ENCODE measurements around the gene TACC2. TPM values are rescaled to one million over a fixed set of nuclear protein-coding genes. Genes with fewer than 3 reads are reported as not detected.
"Not testable (repeated sequence)": the region's sequence is repeated elsewhere in the genome, so short reads cannot be mapped to it uniquely, and the experiment has no call there.

Gene TACC2
- total RNA-seq, 2 donors from 2014 or later: 107 to 113 TPM

GRCh38 chr10:122102869-122103525 lies 114.0 kb downstream of the TACC2 start:
- intact Hi-C loops (cut with DNase I, micrococcal nuclease): no loop called here
- DNase-seq (no peak), ATAC-seq (peak; percentile 20)

- ATAC-seq (no peak), DNase-seq (no peak)
- intact Hi-C loops (cut with DNase I, micrococcal nuclease): no loop called here
These were observed 114.6 kb downstream of the TACC2 start for GRCh38 chr10:122103592-122103991.

GRCh38 chr10:122108786-122109185 lies 119.8 kb downstream of the TACC2 start:
- ATAC-seq; intact Hi-C loops (cut with DNase I, micrococcal nuclease); DNase-seq: not testable (repeated sequence)

- ATAC-seq (peak; percentile 60), DNase-seq (no peak)
- intact Hi-C loops (cut with DNase I, micrococcal nuclease): loop anchor here in 1 of 2 donors (5.0 kb wide), 2 partner anchors 60 to 120 kb away; no protein-coding TSS in a partner anchor
These were observed 123.2 kb downstream of the TACC2 start for GRCh38 chr10:122112021-122112616.

- peak; percentile 82 to 86 for DNase-seq
- intact Hi-C loops (cut with DNase I, micrococcal nuclease): loop anchor here in 1 of 2 donors (5.0 kb wide), 2 partner anchors 60 to 120 kb away; no protein-coding TSS in a partner anchor
These were observed 123.7 kb downstream of the TACC2 start for GRCh38 chr10:122112625-122113160.

GRCh38 chr10:122113161-122113944 lies 124.4 kb downstream of the TACC2 start:
- intact Hi-C loops (cut with DNase I, micrococcal nuclease): loop anchor here in 1 of 2 donors (5.0 kb wide), 2 partner anchors 61 to 121 kb away; no protein-coding TSS in a partner anchor
- ATAC-seq (peak; percentile 65), DNase-seq (peak; percentile 74 to 81)

More at GRCh38 chr10:122112625-122113160, 123.7 kb downstream of the TACC2 start:
- ATAC-seq: peak; percentile 82

GRCh38 chr10:122113945-122114747 lies 125.2 kb downstream of the TACC2 start:
- intact Hi-C loops (cut with DNase I, micrococcal nuclease): loop anchor here in 1 of 2 donors (5.0 kb wide), 2 partner anchors 62 to 122 kb away; no protein-coding TSS in a partner anchor
- DNase-seq (peak in 1 of 2 donors; percentile 26), ATAC-seq (peak; percentile 9)

- intact Hi-C loops (cut with DNase I, micrococcal nuclease): no loop called here
- DNase-seq: no peak
- no peak for ATAC-seq
These were observed 126.9 kb downstream of the TACC2 start for GRCh38 chr10:122115874-122116273.

GRCh38 chr10:122116331-122116730 lies 127.4 kb downstream of the TACC2 start:
- no peak for ATAC-seq
- DNase-seq: no peak
- intact Hi-C loops (cut with DNase I, micrococcal nuclease): no loop called here

GRCh38 chr10:122117475-122117874 lies 128.5 kb downstream of the TACC2 start:
- DNase-seq (no peak), ATAC-seq (no peak)
- intact Hi-C loops (cut with DNase I, micrococcal nuclease): no loop called here

GRCh38 chr10:122120008-122120744 lies 131.2 kb downstream of the TACC2 start:
- intact Hi-C loops (cut with DNase I, micrococcal nuclease): no loop called here
- DNase-seq (no peak), ATAC-seq (no peak)

GRCh38 chr10:122121059-122121458 lies 132.1 kb downstream of the TACC2 start:
- no peak for DNase-seq
- intact Hi-C loops (cut with DNase I, micrococcal nuclease): no loop called here
- ATAC-seq: peak; percentile 21

- intact Hi-C loops (cut with DNase I, micrococcal nuclease): no loop called here
- ATAC-seq: no peak
- DNase-seq: no peak
These were observed 133.5 kb downstream of the TACC2 start for GRCh38 chr10:122122493-122122892.

- intact Hi-C loops (cut with DNase I, micrococcal nuclease): no loop called here
- no peak for DNase-seq
- no peak for ATAC-seq
These were observed 134.2 kb downstream of the TACC2 start for GRCh38 chr10:122123186-122123585.

- no peak for DNase-seq
- no peak for ATAC-seq
- intact Hi-C loops (cut with DNase I, micrococcal nuclease): no loop called here
These were observed 135.4 kb downstream of the TACC2 start for GRCh38 chr10:122124342-122124741.

- intact Hi-C loops (cut with DNase I, micrococcal nuclease): no loop called here
- no peak for ATAC-seq
- DNase-seq: no peak
These were observed 135.8 kb downstream of the TACC2 start for GRCh38 chr10:122124808-122125207.

GRCh38 chr10:122126763-122127659 lies 138.0 kb downstream of the TACC2 start:
- peak in 1 of 2 donors; percentile 52 for DNase-seq
- ATAC-seq: peak; percentile 75
- intact Hi-C loops (cut with DNase I, micrococcal nuclease): no loop called here
